GM18517 (cell line): ENCODE measurements around the gene CLDN25.
"Not testable (repeated sequence)": the region's sequence is repeated elsewhere in the genome, so short reads cannot be mapped to it uniquely, and the experiment has no call there.

Experiments used
- ATAC-seq: cut with Tn5 transposase; IDR thresholded peaks from one replicate; pipeline ENCODE4 v1.9.1; 2021; ENCODE audit warnings: mild to moderate bottlenecking, moderate library complexity; ENCODE audit not compliant: unreplicated experiment

Gene CLDN25

DNA sequence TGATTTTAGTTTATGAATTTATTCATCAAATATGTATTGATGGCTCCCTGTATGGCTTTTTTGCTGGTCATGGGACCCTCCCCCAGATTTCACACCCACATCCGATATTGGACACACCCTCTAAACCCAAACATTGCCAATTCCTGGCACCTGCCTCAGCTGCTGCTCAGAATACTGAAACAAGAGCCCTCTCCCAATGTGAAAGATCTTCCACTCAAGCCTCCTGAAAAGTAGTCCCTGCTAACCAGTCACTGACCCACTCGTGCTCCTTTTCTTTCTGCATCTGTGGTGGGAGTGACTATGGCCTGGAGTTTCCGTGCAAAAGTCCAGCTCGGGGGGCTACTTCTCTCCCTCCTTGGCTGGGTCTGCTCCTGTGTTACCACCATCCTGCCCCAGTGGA is at the start of gene CLDN25:
TSS of gene CLDN25 (plus strand) at position 301 of the 400 bp plus-strand sequence. CDS start at position 301, 0 bp downstream.
- no peak for ATAC-seq

DNA sequence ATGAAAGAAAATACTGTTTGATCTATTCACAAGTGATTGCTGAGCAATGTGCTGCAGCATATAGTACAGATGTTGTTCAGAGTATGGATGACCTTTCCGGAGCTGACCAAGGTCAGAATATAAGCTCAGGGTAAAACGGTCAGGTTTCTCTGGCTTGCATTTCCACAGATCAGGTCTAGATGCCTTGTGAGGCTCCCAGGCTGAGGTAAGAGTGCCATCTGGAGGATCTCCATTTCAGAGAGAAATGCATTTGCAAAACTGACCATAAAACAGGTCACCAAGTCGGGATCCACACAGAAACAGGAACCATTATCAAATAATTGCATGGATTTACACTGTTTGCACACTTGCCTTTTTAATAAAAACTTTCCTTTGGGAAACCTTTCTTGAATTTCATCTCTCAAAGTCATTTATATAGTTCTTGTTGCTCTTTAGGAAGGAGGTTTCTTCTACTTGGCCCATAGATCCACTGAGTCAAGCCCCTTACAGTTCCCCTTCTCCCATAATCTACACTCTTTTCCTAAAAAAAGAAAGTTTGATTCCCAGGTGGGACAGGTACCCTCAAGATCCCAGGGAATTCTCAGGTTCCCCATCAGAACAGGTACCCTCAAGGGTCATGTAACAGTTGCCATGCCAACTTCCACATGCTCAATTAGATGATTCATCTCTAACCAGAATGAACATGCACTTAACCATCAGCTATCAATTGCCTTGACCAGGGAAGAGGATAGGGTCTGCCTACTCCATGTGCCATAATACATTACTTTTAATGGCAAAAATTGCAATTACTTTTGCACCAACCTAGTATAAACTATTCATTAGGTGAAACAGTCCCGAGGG is 48.5 kb upstream of the CLDN25 start:
- ATAC-seq: no peak

DNA sequence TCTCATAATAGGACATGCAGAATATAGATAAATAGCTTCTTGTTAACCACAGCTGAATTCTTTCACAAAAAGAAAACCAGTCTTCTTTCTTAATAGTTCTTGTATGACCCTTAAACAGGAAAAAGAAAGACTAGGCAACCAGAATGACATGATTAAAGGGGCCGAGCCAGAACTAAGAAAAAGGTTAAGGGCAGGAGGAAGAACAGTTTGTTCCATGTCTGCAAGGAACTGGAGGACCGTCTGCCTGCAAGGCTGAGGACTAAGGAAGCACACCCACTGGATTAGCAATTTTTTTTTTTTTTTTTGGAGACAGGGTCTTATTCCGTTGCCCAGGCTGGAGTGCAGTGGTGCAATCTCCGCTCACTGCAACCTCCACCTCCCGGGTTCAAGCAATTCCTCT is 47.5 kb upstream of the CLDN25 start:
- no peak for ATAC-seq

DNA sequence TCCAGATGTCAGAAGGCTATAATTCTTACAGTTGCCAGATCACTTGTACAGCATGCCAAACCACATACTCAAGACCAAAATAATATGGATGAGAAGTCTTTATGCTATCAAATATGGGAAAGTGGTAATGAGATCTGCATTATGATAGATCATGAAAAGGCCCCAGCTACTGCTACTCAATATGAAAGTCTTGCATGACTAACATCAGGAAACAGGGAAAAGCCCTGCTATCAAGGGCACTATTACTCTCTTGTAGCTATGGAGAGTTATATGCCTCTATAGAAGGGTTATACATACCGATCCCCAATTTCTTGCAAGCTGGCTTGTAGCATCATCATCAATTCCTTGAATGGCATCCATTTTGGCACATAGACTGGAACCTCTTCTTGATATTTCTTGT is 43.3 kb upstream of the CLDN25 start:
- no peak for ATAC-seq

DNA sequence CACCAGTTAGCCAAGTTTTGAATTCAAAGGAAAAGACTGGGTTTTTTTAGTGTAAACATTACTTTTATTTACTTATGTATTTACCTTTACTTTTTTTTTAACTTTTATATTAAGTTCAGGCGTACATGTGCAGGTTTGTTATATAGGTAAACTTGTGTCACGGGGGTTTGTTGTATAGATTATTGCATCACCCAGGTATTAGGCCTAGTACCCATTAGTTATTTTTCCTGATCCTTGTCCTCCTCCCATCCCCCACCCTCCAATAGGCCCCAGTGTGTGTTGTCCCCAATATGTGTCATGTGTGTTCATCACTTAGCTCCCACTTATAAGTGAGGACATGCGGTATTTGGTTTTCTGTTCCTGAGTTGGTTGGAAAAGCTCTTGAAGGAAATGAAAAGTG is 26.7 kb upstream of the CLDN25 start:
- no peak for ATAC-seq

DNA sequence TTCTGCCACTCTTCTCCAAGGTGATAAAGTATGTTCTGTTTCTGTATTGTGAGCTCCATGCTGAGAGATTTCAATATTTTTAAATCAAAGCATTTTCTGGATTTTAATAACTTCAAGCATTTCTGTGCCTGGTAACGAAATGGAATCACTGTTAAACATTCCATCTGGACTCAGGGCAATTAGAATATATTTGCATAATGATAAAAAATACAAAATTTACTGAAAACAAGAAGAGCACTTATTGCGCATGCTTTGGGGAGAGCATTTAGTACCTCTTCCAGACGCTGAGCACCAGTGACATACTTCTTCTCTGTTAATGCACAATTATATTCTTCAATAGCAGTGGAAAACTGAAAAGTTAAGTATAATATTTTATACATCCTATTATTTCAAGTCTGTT is 19.4 kb upstream of the CLDN25 start:
- ATAC-seq: no peak

DNA sequence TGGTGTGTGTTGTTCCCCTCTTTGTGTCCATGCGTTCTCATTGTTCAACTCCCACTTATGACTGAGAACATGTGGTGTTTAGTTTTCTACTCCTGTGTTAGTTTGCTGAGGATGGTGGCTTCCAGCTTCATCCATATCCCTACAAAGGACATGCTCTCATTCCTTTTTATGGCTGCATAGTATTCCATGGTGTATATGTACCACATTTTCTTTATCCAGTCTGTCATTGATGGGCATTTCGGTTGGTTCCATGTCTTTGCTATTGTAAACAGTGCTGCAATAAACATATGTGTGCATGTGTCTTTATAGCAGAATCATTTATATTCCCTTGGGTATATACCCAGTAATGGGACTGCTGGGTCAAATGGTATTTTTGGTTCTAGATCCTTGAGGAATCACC is 16.6 kb upstream of the CLDN25 start:
- ATAC-seq: not testable (repeated sequence)

DNA sequence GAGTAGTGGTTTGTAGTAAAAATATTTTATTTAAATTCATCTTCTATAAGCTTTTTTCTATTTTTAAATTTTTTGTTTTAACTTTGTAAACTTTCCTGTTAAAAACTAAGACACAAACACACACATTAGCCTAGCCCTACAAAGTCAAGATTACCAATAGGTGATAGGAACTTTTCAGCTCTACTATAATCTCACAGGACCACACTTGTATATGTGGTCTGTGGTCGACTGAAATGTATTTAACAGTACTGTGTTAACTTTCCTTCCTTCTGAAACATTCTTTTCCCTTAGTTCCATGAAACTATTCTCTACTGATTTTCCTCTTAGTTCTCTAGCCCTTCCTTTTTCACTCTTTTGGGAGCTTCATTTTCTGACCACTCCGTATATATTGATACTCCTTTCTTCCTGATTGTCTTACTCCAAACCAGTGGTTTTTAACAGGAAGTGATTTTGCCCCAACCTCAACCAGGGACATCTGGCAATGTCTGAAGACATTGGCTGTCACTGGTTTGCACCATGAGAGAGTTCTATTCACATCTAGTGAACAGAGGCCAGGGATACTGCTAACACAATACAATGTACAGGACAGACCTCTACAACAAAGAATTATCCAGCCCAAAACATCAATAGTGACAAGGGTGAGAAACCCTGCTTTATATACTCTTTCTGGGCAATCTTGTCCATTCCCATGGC is 14.9 kb upstream of the CLDN25 start:
- no peak for ATAC-seq

DNA sequence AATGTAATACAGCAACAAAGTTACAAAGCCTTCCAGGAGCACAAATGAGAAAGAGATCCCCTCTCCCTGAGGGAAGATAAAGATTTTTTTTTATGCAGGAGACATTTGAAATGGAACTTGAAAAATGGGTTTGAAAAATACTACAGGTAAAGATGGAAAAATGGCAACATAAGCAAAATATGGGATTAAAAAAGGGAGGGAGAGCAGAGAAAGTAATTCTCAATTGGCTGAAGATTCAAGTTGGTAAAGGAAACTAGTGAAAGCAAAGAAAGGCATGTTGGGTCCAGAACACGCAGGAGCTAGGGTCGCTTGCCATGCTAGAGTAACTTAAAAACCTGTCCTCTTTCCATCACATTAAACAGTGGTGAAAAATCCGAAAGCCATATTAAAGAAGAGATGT is 7.6 kb upstream of the CLDN25 start:
- no peak for ATAC-seq

DNA sequence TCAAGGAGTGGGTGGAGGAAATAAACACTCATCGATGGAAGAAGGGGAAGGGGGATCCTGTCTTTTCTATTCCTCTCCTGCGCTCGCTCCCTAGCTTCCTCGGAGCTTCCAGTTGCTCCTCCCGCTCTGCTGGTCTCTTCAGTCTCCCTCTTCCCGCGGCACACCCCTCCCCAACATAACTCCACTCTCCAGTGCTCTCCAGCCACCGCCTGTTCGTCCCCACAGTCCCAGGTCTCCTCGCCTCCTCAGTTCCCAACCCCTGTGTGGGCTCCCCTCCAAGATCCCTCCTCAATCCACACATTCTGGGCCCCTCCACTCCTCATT is 6.5 kb upstream of the CLDN25 start:
- ATAC-seq: no peak

DNA sequence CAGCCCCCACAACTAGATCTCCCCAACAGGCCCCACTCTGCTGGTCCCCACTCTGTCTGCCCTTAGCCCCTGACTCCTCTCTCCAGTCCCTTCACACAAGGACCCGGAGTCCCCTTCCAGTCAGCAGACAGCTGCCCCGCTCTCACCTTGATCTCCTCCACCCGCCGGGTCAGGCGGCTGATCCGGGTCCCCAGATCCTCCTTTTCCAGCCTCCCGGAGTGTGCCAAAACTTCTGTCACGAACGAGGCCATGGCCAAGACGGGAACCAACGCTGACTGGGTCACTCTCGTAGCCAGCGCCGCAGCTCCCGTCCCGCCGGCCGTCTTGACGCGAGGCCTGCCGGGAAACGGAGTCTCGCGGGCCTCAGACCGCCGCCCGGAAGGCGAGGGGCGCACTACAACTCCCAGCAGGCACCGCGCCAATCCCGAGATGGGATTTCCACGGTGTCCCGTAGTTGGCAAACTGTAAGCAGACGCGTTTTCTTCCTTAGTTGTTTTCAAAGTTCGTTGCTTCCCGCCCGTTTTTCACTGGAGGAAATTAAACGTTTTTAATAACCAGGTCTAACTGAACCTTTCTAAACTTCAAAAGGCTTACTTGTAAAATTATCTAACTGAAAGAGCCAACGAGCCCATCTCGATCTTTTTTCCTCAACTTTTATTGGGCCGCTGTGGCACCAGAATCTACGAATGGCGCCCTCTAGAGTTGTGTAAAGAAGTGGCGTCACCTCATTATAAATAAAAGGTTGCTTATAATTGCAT is 6.0 kb upstream of the CLDN25 start, which contains the start of gene ZW10:
TSS of gene ZW10 (minus strand) at position 277 of the 758 bp plus-strand sequence. CDS start at position 251, 26 bp downstream.
- peak; percentile 95 for ATAC-seq

DNA sequence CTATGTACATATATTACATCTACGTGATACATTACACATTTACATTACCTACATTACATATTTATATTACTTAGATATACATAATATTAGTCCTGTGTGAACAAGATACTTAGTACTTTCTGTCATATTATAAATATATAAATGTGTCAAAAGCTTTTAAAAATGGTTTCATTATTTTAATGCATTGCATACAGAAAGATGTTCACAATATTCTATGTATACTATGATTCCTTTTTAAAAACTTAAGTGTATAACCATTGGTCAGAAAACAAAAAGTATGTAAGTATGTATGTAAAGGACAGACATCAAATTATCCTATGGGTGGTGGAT is 5.5 kb upstream of the CLDN25 start:
- ATAC-seq: no peak

DNA sequence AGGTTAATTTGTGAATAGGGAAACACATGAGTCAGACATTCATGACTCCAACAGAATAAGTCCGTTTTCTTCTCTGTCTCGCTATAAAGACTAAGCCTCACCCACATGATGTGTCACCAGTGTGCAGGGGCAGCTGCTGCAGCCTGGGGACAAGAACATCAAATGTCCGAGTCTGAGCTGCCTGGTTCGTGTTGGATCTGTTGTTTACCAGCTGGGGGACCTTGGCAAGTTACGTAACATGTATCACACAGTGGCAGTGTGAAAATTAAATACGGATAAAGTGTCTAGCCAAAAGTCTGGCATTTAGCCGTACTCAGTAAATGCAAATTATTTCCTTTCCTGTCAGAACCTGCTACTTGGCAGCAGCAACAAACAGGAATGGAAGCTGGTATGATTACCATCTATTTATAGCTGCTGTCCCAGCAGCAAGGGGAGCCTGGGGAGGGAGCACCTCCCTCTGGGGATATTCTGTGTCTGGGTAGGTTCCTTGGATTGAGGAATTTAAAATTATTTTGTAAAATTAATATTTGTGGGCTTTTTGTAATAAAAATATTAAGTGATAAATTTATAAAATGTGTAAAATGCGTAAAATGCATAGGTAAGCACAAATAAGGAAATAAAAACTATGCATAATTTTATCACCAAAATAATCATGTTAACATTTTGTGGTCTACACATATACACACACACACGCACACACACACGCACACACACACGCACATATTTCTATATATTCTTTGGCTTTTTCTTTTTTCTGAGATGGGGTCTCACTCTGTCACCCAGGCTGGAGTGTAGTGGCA is 1.3 kb upstream of the CLDN25 start:
- no peak for ATAC-seq

DNA sequence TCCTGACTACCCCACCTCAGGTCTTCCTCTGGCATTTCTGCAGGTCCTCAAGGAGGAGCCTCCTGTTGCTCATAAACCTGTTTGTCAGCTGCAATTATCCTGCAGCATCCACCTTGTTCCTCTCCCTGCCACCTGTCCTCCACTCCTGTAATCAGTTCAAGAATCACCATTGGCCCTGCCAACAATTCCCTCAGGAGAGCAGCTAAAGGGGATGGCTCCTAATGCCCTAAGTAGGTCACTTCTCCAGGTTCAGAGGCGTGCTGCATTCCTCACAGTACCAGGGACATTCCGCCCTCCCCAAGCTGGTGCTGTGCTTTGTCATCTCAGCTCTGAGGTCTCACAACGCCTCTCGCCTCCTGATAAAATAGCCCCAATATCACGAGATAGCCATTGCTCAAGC is 2.1 kb downstream of the CLDN25 start:
- ATAC-seq: no peak

DNA sequence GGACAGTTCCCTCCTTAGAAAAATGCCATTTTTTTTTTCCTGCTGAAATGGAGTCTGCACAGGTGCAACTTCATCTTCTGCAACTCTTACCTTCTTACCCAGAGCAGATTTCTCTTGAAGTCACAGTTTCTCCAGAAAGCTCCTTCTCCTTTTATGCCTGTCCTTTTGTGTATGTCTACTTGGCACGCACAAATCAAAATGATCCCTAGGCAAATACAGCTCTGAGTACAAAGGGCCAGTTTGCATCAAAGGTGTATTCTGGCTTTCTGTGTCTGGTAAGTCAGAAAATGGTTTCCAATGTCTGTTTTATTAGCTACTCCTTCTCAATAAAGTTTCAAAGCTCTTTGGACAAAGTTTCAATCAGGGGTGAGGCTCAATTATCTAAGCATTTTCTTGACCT is 2.5 kb downstream of the CLDN25 start:
- ATAC-seq: no peak

DNA sequence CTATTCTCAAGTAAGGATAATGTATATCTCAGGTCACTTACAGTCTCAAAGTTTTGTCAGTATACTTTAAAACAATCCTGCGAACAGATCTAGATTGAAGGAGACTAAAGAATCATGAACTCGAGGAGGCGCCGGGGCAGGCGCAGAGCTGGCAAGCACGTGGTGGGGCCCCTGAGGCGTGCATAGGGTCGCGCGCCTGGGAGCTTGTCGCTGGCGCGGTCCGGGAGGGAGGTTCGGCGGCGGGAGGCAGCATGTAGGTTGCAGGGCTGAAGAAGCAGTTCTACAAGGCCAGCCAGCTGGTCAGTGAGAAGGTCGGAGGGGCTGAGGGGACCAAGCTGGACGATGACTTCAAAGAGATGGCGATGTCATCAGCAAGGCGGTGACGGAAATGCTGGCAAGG is 9.4 kb downstream of the CLDN25 start:
- ATAC-seq: not testable (repeated sequence)

DNA sequence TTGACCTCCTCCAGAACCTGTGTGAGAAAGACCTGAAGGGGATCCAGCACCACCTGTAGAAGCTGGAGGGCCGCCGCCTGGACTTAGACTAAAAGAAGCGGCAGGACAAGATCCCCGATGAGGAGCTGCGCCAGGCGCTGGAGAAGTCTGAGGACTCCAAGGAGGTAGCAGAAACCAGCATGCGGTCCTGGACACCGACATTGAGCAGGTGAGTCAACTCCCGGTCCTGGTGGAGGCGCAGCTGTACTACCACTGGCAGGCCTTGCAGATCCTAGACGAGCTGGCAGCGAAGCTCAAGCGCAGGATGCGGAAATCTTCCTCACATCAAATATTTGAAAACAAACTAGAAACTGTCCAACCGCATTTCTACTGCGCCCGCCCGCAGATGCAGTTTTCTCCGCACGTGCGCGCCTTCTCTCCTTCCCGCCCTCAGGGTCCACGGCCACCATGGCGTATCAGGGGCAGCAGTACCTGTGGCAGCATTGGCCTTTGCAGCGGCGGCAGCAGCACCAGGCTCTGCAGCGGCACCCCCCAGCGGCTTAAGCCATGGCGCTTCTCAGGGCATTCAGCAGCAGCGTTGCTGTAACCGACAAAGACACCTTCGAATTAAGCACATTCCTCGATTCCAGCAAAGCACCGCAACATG is 10.2 kb downstream of the CLDN25 start:
- ATAC-seq: no peak

DNA sequence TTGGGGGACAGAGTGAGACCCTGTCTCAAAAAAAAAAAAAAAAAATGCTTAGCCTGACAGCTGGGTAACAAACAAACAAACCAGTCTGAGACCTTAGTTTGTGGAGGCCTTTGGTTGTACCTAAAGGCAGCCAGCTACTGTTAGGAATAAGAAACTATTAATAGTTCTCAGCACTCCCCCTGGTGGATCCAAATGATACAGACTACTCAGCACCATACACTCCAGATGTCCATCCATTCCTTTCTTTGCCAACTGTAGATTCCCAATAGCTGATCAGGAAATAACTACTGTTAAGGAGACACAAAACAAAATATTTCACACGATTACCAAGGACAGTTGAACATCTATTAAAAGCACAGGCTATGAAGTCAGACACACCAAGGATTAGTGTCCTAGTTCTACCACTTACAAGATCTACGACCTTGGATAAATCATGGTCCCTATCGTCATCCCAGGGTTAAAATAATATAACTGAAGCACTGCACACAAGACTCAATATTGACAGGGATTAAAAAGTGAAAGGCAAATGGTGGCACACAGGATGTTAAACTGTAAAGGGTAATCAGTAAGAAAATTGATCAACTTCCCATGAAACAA is 17.2 kb downstream of the CLDN25 start:
- ATAC-seq: peak; percentile 73

DNA sequence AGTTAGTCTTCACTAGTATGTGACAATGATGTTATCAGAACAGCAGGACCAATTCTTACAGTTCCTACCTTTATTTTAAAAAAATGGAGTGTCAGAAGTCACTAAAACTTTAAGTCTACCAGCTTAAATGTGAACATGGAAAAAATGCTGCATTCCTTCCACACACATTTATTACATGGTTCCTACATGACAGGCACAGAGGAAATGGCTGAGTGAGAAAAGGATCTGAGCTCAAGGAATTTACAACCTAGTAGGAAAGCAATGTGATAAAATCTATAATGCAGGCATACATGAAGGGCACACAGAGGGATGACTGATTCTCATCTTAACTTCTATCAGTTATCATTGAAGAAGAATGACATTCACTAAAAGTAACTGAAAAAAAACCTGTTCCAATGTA is 23.0 kb downstream of the CLDN25 start:
- no peak for ATAC-seq

DNA sequence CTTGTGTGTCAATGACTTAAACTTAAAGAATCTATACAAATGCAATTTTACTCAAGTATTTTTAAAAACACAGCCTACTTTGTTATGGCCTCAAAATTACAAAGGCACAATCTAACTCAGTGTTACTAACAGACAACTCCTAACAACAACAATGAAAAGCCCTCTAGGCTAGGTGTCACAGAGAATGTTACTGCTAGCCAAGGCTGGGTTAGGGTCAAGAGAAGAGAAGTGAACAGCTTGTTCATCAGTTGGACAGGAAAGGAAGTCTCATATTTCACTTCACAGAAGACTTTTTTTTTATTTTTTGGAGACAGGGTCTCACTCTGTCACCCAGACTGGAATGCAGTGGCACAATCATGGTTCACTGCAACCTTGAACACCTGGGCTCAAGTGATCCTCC is 26.0 kb downstream of the CLDN25 start:
- no peak for ATAC-seq
